Activated CD4-positive, alpha-beta T cell treated with anti-CD3 and anti-CD28 coated beads, Interleukin-2, amount 10 ng/mL, durations not matched to agents 24 days and 14 days (primary cell): ENCODE measurements around the gene EIF4B. TPM values are rescaled to one million over a fixed set of nuclear protein-coding genes. Genes with fewer than 3 reads are reported as not detected.
A peak's percentile ranks its signal among the peaks of the same experiment; 100 is the strongest.

Experiments used
- DNase-seq: peaks from one replicate; pipeline ENCODE4 v3.0.0; 2022
- H3K27ac Mint-ChIP-seq: one replicate; pipeline ENCODE4 v1.8.0; 2022; ENCODE audit warnings: mild to moderate bottlenecking, mixed read lengths
- H3K27me3 Mint-ChIP-seq: one replicate; pipeline ENCODE4 v1.8.0; 2022; ENCODE audit warnings: mixed read lengths
- H3K36me3 Mint-ChIP-seq: one replicate; pipeline ENCODE4 v1.8.0; 2022; ENCODE audit warnings: low read depth, mild to moderate bottlenecking, mixed read lengths
- H3K4me1 Mint-ChIP-seq: one replicate; pipeline ENCODE4 v1.8.0; 2021; ENCODE audit warnings: mixed read lengths
- H3K4me3 Mint-ChIP-seq: one replicate; pipeline ENCODE4 v1.8.0; 2022; ENCODE audit warnings: mild to moderate bottlenecking, moderate library complexity, mixed read lengths
- H3K9me3 Mint-ChIP-seq: one replicate; pipeline ENCODE4 v1.8.0; 2021; ENCODE audit warnings: mixed read lengths
- intact Hi-C: fragments of 100-400 bp; cut with micrococcal nuclease; formaldehyde crosslinking; loops from one replicate; pipeline ENCODE4 v1.15.1; 2023
- total RNA-seq: library from RNA; stranded (reverse); gene quantifications from 2 replicates; pipeline ENCODE4 v1.2.3, GENCODE V29; 2022

EIF4B gene
- 500 and 521 TPM in 2 replicates for total RNA-seq

- peak within 1 kb of the TSS; percentile 88 for H3K4me3 Mint-ChIP-seq
- intact Hi-C loops, result loop anchor here (2.0 to 5.0 kb wide), 4 partner anchors 41 to 1924 kb away; partner anchors contain the start of genes CSRNP2, NR4A1 and PCBP2
- H3K27ac Mint-ChIP-seq, result peak within 1 kb of the TSS; percentile 98
- H3K4me1 Mint-ChIP-seq, result peaks cover 26% of the 10 kb centered on the region
- H3K36me3 Mint-ChIP-seq, result peaks cover 34% of the 10 kb centered on the region
- no peaks in the 10 kb centered on the region for H3K9me3 Mint-ChIP-seq
- H3K27me3 Mint-ChIP-seq, result peaks cover 4% of the 10 kb centered on the region
- DNase-seq, result peak; percentile 100
Observed at GRCh38 chr12:53005986-53006809, at the start of gene EIF4B. TSS of gene EIF4B (plus strand) at chr12:53006456. CDS start at chr12:53006484, 28 bp downstream.

GRCh38 chr12:52956987-52957386 lies 49.3 kb upstream of the EIF4B start:
- Mint-ChIP-seq H3K4me1 (no peaks in the 10 kb centered on the region), H3K27me3 (peaks cover under 1% of the 10 kb centered on the region), H3K36me3 (no peaks in the 10 kb centered on the region), H3K4me3 (no peak overlapping the region), H3K9me3 (no peaks in the 10 kb centered on the region), H3K27ac (no peak overlapping the region)
- intact Hi-C loops, result no loop called here
- DNase-seq, result no peak

DNA sequence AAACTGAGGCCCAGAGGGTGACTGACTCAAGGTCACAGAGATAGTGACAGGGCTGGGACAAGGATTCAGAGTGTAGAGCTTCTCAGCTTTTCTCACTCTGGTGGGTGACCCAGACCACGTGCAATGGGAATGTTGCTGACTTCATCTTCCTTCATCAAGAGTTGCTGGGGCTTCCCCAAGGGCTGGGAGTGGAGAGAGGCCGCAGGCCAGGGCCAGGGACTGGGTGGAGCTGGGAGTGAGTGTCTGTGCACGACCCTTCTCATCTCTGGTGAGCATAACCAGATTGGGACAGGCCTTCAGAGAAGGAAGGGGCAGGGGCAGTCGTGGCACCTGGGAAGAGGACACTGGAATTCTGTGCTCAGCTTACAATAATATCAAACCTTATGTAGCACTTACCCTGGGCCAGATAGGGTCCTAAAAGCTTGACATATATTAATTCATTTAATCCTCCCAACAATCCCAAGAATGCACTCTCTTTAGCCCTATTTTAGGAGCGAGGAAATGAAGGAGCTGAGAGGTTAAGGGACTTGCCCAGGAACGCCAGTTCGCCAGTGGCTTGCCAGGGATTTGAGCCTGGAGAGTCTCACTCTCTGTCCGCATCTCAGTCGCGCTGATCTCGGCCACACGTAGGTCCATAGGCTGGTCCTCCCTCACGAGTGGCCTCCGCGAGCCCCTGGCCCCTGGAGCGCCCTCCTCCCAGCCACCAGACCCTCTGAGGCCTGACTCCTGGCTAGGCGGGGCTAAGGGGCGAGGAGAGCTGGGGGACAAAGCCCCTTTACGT lies 41.5 kb upstream of the EIF4B start:
- Mint-ChIP-seq H3K36me3 (no peaks in the 10 kb centered on the region), H3K9me3 (no peaks in the 10 kb centered on the region), H3K27ac (no peak overlapping the region), H3K4me3 (no peak overlapping the region), H3K27me3 (peaks cover 15% of the 10 kb centered on the region), H3K4me1 (no peaks in the 10 kb centered on the region)
- intact Hi-C loops, result no loop called here
- no peak for DNase-seq

DNA sequence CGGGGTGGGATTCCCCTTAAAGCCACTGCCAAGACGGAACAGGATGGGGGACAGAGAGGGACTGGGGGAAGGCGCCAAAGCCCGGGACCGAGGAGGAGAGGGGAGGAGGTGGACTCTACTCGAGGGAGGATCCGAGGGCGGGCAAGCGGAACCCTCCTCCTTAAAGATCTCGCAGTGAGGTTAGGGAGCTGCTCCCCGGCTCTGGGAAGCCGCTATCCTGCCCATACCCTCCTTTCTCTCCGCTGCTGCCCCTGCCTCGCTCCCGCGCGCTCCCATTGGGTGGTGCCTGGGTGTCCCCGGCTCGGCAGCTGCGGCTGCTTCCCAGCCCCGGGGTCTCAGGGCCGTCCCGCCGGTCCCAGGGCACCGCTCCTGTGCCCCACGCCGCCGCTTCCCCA lies 40.9 kb upstream of the EIF4B start:
- peaks cover 17% of the 10 kb centered on the region for H3K27me3 Mint-ChIP-seq
- DNase-seq, result no peak
- no peaks in the 10 kb centered on the region for H3K9me3 Mint-ChIP-seq
- no peaks in the 10 kb centered on the region for H3K36me3 Mint-ChIP-seq
- intact Hi-C loops, result no loop called here
- H3K27ac Mint-ChIP-seq, result no peak overlapping the region
- no peak overlapping the region for H3K4me3 Mint-ChIP-seq
- no peaks in the 10 kb centered on the region for H3K4me1 Mint-ChIP-seq

DNA sequence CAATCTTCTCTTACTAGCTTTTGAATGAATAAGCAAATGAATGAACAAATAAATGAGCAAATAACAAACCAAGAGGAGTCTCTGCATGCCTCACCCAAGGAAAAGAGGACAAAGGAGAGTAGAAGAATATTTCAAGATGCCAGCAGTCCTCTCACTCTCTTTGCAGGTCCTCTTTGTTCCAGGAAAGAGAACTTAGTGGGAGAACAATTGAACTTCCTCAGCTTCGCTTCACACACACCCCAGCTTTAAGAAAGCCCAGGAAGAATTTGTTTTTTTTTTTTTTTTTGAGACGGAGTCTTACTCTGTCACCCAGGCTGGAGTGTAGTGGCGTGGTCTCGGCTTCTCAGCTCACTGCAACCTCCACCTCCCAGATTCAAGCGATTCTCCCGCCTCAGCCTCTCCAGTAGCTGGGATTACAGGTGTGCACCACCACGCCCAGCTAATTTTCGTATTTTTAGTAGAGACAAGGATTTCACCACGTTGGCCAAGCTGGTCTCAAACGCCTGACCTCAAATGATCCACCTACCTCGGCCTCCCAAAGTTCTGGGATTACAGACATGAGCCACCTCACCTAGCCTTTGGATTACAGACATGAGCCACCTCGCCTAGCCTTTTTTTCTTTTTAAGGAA lies 37.0 kb upstream of the EIF4B start:
- intact Hi-C loops, result no loop called here
- H3K27me3 Mint-ChIP-seq, result peaks cover 16% of the 10 kb centered on the region
- no peaks in the 10 kb centered on the region for H3K9me3 Mint-ChIP-seq
- no peak for DNase-seq
- no peak overlapping the region for H3K27ac Mint-ChIP-seq
- no peak overlapping the region for H3K4me3 Mint-ChIP-seq
- peaks cover 1% of the 10 kb centered on the region for H3K4me1 Mint-ChIP-seq
- no peaks in the 10 kb centered on the region for H3K36me3 Mint-ChIP-seq

DNA sequence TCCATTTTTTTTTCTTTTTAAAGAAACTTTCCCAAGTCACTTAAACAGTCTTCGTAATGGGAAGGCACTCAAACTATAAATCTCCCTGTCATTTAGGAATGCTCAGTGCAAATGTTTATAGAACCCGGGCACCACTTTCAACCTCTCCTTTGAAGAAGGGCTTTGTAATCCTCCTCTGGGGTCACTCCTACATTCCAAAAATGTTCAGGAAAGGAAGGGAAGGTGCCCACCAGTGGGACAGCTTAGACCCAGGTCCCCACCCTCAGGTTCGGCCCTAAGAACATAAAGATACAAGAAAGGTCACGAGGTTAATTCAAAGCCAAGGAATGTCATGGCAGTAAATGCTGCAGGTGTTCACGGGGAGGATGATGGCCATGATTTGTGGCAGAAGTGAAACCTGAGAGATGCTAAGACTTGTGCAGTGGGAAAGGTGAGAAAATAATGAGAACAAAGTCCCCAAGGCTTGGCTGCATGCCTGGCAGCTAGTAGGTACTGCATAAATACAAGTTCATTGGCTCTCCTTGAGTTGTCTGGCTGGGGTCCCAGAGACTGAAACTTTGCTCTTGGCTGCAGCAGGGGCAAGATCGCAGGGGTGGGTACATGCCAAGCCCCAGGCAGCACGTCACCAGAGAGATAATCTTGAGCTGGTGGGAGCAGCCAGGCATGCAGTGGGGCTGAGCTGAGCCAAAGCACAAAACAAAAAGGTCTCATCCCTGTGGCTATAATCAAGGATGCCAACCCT lies 36.3 kb upstream of the EIF4B start:
- Mint-ChIP-seq H3K4me1 (peaks cover 1% of the 10 kb centered on the region), H3K27ac (no peak overlapping the region), H3K4me3 (no peak overlapping the region), H3K36me3 (no peaks in the 10 kb centered on the region), H3K9me3 (no peaks in the 10 kb centered on the region), H3K27me3 (peaks cover 13% of the 10 kb centered on the region)
- no peak for DNase-seq
- intact Hi-C loops, result no loop called here

DNA sequence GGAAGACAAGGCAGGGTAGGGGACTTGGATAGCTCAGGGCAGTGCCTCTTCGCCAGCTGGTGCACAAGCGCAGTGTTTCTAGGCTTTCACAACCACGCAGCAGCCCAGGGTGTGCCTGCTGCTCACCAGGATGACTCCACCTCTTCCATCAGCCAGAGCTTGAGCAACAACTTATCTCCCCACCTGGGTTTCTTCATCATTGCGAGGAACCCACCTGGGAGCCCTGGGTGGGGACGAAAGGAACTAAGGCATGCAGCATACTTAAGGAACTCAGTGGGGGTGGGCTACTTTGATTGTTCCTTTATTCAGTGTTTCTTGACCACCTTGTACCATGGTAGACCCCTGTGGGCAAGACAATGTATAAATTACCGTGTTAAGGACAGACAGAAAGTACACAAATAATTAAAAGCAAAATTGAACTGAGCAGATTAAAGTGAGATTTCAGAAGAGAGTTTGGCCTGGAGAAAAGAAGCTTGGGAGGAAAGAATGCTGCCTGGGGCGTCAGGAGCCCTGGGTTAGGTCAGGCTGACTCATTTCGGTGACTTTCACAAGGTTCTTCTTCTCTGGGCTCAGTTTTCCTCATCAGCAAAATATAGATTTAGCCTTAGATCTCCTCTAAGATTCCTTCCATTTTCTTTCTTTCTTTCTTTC lies 34.5 kb upstream of the EIF4B start:
- intact Hi-C loops, result no loop called here
- H3K4me1 Mint-ChIP-seq, result peaks cover 1% of the 10 kb centered on the region
- H3K27me3 Mint-ChIP-seq, result peaks cover 17% of the 10 kb centered on the region
- DNase-seq, result no peak
- H3K4me3 Mint-ChIP-seq, result no peak overlapping the region
- H3K9me3 Mint-ChIP-seq, result no peaks in the 10 kb centered on the region
- no peak overlapping the region for H3K27ac Mint-ChIP-seq
- H3K36me3 Mint-ChIP-seq, result no peaks in the 10 kb centered on the region

- intact Hi-C loops, result no loop called here
- Mint-ChIP-seq H3K27me3 (peaks cover 25% of the 10 kb centered on the region), H3K9me3 (no peaks in the 10 kb centered on the region), H3K36me3 (no peaks in the 10 kb centered on the region), H3K4me3 (no peak overlapping the region), H3K4me1 (peaks cover 1% of the 10 kb centered on the region), H3K27ac (no peak overlapping the region)
- DNase-seq, result no peak
Observed at GRCh38 chr12:52975204-52975603, 31.1 kb upstream of the EIF4B start.

GRCh38 chr12:52975820-52976573 lies 30.3 kb upstream of the EIF4B start:
- Mint-ChIP-seq H3K27me3 (peaks cover 28% of the 10 kb centered on the region), H3K27ac (no peak overlapping the region), H3K36me3 (no peaks in the 10 kb centered on the region), H3K4me3 (no peak overlapping the region), H3K9me3 (no peaks in the 10 kb centered on the region), H3K4me1 (peaks cover 1% of the 10 kb centered on the region)
- DNase-seq, result no peak
- intact Hi-C loops, result no loop called here

DNA sequence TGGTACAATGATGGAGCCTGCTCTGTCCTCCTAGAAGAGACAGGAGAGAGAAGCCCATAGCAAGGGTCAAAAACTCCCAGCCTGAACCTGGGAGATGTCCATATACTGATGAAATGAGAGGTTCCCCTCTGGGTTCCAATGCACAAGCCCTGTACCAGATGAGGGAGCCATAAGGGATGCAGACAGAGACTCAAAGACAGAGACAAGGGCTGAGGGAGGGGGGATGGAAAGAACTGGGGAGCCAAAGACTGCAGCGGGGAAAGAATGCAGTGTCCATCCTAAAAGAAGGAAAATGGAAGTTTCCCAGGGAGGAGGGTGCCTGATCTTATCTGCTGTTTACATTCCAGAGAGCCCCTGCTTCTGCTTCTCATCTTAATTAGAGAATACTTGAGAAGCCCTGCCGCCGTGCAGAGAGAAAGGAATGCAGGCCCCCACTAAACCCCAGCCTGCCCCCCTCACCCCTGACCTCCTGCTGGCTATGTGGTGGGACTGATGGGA lies 29.6 kb upstream of the EIF4B start:
- DNase-seq, result no peak
- Mint-ChIP-seq H3K27ac (no peak overlapping the region), H3K27me3 (peaks cover 28% of the 10 kb centered on the region), H3K9me3 (no peaks in the 10 kb centered on the region), H3K4me3 (no peak overlapping the region), H3K36me3 (no peaks in the 10 kb centered on the region), H3K4me1 (peaks cover 1% of the 10 kb centered on the region)
- intact Hi-C loops, result no loop called here

DNA sequence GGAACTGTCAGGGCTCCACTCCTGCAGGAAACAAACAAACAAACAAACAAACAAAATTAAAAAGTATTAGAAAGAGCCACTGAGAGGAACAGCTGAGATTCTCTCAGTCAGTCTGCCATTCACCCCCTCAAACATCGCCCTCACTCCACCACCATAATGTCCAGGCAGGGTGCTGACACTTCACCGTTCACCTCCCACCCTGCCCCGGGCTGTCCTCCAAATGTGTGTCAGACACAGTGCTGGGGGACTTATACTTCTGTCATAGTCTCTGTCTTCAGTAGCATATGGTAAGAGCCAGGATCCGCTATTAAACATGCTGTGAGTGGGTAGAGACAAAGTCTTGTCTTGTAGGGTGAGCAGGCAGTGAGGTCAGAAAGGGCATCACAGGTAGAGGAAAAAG lies 29.1 kb upstream of the EIF4B start:
- no peak overlapping the region for H3K4me3 Mint-ChIP-seq
- H3K4me1 Mint-ChIP-seq, result no peaks in the 10 kb centered on the region
- H3K9me3 Mint-ChIP-seq, result no peaks in the 10 kb centered on the region
- intact Hi-C loops, result no loop called here
- no peak for DNase-seq
- H3K36me3 Mint-ChIP-seq, result no peaks in the 10 kb centered on the region
- peaks cover 28% of the 10 kb centered on the region for H3K27me3 Mint-ChIP-seq
- H3K27ac Mint-ChIP-seq, result no peak overlapping the region

GRCh38 chr12:52980096-52980649 lies 26.1 kb upstream of the EIF4B start:
- Mint-ChIP-seq H3K4me3 (no peak overlapping the region), H3K9me3 (no peaks in the 10 kb centered on the region), H3K27me3 (peaks cover 28% of the 10 kb centered on the region), H3K27ac (no peak overlapping the region), H3K4me1 (no peaks in the 10 kb centered on the region), H3K36me3 (no peaks in the 10 kb centered on the region)
- intact Hi-C loops, result loop anchor here (10.0 kb wide), 1 partner anchor 825 kb away; no protein-coding TSS in a partner anchor
- DNase-seq, result no peak
